D341Med (cell line): ENCODE data around the gene SPINK13.
A peak's percentile ranks its signal among the peaks of the same experiment; 100 is the strongest.
"Not testable (repeated sequence)": the region's sequence is repeated elsewhere in the genome, so short reads cannot be mapped to it uniquely, and the experiment has no call there.

Experiments used
- DNase-seq: peaks from one replicate; pipeline ENCODE4 v3.0.0; 2012; ENCODE audit warnings: low spot score

The SPINK13 gene

DNA sequence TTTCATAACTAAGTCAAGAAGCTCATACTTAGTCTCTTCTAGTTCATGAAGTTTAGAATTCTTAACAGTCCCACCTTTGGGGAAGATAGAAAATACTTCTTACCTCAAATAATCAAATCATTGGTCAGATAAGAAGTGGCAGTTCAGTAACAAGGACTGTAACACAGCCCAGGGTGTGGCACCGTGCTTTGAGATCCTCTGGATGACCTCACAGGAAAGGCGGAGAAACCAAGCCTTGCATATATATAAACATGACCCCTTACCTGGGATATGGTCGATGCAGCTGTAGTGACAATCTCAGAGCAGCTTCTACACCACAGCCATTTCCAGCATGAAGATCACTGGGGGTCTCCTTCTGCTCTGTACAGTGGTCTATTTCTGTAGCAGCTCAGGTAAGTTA, 43.6 kb downstream of the SPINK13 start, which contains the start of gene SPINK7:
SPINK7 (plus strand) TSS at position 271 of the 400 bp plus-strand sequence; CDS start at position 332, 61 bp downstream.
- no peak for DNase-seq

GRCh38 chr5:148314187-148314586, 45.6 kb downstream of the SPINK13 start:
- DNase-seq: peak; percentile 25

DNA sequence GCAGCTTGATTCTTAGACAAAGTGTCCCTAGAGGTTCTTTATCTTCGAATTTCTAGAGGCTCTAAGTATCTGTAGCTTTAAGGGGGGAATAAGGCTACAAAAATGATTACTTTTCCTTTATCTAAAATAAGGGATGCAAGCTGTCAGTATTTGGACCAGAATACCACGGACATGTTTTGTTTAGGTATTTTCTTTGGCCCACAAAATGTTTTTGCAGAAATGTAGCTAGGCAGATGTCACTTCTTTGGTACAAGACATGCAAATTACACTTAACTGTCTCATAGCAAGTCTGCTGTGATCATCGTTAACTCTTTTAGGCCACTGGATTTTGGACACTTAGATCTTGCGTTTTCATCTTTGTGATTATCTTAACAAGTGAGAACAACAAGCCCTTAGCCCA, 46.1 kb downstream of the SPINK13 start:
- DNase-seq: no peak

GRCh38 chr5:148320011-148320963, 51.7 kb downstream of the SPINK13 start:
- not testable (repeated sequence) for DNase-seq

GRCh38 chr5:148333262-148333849, 64.8 kb downstream of the SPINK13 start:
- DNase-seq: no peak

DNA sequence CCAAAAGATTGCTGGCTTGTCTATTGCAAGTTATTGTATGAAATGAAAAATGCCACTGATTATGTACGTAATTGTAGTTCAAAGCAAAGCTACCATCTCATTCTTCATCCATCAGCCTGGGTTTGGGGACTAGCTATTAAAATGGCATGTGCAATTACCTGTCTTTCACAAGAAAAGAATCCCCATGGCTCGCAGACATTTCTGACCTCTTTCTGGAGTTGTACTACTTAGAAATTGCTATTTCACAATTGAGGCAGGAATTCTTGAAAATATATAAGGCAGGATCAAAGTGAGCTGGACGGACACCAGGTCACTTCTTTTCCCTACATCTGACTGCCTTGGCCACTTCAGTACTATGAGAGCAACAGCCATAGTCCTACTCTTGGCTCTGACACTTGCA, 66.7 kb downstream of the SPINK13 start, which contains the start of gene SPINK9:
SPINK9 (plus strand) TSS at position 301 of the 400 bp plus-strand sequence; CDS start at position 356, 55 bp downstream.
- DNase-seq: no peak
